ENCODE results near the gene EFNB2. TPM values are rescaled to one million over a fixed set of nuclear protein-coding genes. Genes with fewer than 3 reads are reported as not detected.

EFNB2 gene
- total and polyA plus RNA-seq, 7 donors = 7.2 to 36.1 (median 12.9) TPM

- Histone ChIP-seq H3K27me3 (no peaks in the 10 kb centered on the region), H3K4me1 (peaks cover 0 to 63% (median 38%) of the 10 kb centered on the region in 4 donors), H3K36me3 (no peaks in the 10 kb centered on the region), H3K27ac (peak overlapping the region in 2 of 4 donors; percentile 53 to 54), H3K9me3 (no peaks in the 10 kb centered on the region), H3K4me3 (no peak overlapping the region)
- TF ChIP-seq POLR2AphosphoS5 (IDR thresholded peaks at IDR 0.05) (no peak), POLR2A (IDR thresholded peaks at IDR 0.05) (no peak), EP300 (IDR thresholded peaks at IDR 0.05) (no peak)
- TF ChIP-seq, protein P1, sequence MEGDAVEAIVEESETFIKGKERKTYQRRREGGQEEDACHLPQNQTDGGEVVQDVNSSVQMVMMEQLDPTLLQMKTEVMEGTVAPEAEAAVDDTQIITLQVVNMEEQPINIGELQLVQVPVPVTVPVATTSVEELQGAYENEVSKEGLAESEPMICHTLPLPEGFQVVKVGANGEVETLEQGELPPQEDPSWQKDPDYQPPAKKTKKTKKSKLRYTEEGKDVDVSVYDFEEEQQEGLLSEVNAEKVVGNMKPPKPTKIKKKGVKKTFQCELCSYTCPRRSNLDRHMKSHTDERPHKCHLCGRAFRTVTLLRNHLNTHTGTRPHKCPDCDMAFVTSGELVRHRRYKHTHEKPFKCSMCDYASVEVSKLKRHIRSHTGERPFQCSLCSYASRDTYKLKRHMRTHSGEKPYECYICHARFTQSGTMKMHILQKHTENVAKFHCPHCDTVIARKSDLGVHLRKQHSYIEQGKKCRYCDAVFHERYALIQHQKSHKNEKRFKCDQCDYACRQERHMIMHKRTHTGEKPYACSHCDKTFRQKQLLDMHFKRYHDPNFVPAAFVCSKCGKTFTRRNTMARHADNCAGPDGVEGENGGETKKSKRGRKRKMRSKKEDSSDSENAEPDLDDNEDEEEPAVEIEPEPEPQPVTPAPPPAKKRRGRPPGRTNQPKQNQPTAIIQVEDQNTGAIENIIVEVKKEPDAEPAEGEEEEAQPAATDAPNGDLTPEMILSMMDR (IDR thresholded peaks at IDR 0.05) = no peak
- no peak for DNase-seq
- WGBS, 2 donors = 88 to 96% methylated on average over 15 of the region's 15 CpGs
- intact Hi-C loops (cut with DNase I) = no loop called here
Observed at GRCh38 chr13:106514928-106515634, 20.4 kb downstream of the EFNB2 start.

DNA sequence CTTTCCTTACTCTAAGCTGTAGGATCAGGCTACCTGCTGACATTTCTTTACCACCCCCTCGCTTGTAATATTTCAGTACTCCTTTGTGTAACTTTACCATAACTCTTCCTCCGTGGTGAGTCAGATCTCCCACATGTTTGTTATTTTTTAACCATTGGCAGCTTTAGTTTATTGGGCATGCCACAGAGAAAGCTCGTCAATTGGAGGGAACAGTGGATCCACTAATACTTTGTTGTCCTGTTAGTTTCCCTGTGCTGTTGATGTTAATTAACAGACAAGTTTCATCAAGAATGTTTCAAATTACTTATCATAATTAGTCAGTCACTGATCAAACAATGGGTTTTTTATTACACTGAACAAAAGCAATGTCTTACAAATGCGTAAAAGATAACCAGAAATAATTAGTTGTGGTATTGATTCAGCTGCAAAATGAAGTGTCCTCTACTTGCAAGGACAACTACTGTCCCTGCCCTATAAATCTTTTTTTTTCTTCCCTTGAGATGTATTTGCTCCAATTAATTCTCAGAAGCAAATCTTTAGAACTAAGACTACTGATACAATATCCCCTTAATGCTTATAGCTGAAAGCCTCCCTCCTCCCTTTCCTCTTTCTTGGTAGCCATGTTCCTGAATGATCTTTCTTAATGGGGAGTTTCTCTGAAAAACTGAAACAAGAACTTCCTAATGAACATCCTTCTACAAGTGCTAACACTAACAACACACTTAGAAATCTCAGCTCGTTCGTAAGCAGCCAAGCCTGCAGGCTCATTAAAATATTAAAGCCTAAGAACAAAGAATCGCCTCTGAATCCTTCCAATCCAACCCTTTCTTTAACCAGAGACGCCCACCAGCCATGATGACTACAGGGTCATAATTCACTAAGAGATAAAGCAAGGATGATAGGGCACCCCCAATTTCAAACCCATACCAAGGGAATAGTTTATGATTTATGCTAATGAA, 22.2 kb downstream of the EFNB2 start:
- TF ChIP-seq, protein P1 (IDR thresholded peaks at IDR 0.05) = no peak
- no peak for TF ChIP-seq POLR2AphosphoS5 (IDR thresholded peaks at IDR 0.05)
- no peak for TF ChIP-seq POLR2A (IDR thresholded peaks at IDR 0.05)
- no peak for TF ChIP-seq EP300 (IDR thresholded peaks at IDR 0.05)
- intact Hi-C loops (cut with DNase I) = no loop called here
- H3K27me3 ChIP-seq = no peaks in the 10 kb centered on the region
- H3K27ac ChIP-seq = peak overlapping the region in 3 of 4 donors; percentile 42 to 54 (median 53)
- H3K9me3 ChIP-seq = no peaks in the 10 kb centered on the region
- H3K4me1 ChIP-seq = peaks cover 0 to 56% (median 35%) of the 10 kb centered on the region in 4 donors
- DNase-seq = no peak
- no peaks in the 10 kb centered on the region for H3K36me3 ChIP-seq
- WGBS, 2 donors = 64 to 76% methylated on average over 8 of the region's 8 CpGs
- no peak overlapping the region for H3K4me3 ChIP-seq

DNA sequence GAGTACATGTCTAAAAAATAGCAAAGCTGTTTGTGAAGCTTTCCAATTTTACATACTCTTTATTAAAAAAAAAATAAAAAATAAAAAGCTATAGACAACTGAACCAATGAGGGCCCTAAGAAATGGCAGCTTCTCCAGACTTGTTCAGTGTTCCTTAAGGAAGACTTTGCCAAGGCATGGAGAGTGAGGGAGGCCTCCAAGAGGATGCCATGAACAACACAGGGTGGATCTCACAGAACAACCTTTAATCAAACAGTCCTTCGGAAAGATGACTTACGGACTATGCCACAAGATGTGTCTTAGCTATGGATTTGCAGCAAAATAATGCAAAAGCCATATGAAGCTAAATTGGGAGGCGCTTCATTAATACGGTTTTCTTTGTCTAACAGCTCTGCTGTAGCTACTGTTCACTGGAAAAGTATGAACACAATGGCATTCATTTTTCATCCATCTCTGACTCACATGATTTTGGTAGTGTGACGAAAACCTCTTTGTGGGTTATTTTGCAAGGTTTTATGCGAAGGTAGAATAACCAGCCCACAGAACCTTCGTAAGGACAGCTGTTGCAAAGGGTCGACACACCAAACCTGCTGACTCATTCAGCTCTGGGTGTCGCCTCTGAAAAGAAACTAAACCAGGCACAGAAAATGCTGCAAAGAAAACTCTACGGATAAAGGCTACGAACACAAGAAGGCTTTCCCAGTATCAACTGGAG, 27.7 kb downstream of the EFNB2 start:
- TF ChIP-seq, protein P1 (IDR thresholded peaks at IDR 0.05) = no peak
- TF ChIP-seq POLR2A (IDR thresholded peaks at IDR 0.05) (no peak), POLR2AphosphoS5 (IDR thresholded peaks at IDR 0.05) (peak in 2 of 4 donors; percentile 7 to 25)
- H3K36me3 ChIP-seq = no peaks in the 10 kb centered on the region
- H3K27me3 ChIP-seq = no peaks in the 10 kb centered on the region
- intact Hi-C loops (cut with DNase I) = no loop called here
- 64 to 85% methylated on average over 11 of the region's 11 CpGs for WGBS, 2 donors
- peak overlapping the region in 1 of 4 donors; percentile 28 for H3K4me3 ChIP-seq
- no peak for DNase-seq
- no peaks in the 10 kb centered on the region for H3K9me3 ChIP-seq
- peaks cover 0 to 55% (median 9%) of the 10 kb centered on the region in 4 donors for H3K4me1 ChIP-seq
- peak overlapping the region; percentile 47 to 65 (median 56) for H3K27ac ChIP-seq

- intact Hi-C loops (cut with DNase I) = no loop called here
- H3K27me3 ChIP-seq = no peaks in the 10 kb centered on the region
- no peak overlapping the region for H3K4me3 ChIP-seq
- H3K9me3 ChIP-seq = no peaks in the 10 kb centered on the region
- peak overlapping the region in 1 of 4 donors; percentile 60 for H3K27ac ChIP-seq
- no peak for DNase-seq
- H3K4me1 ChIP-seq = peaks cover 0 to 52% (median 9%) of the 10 kb centered on the region in 4 donors
- H3K36me3 ChIP-seq = no peaks in the 10 kb centered on the region
- TF ChIP-seq, protein P1 (IDR thresholded peaks at IDR 0.05) = no peak
- TF ChIP-seq POLR2A (IDR thresholded peaks at IDR 0.05) (no peak), POLR2AphosphoS5 (IDR thresholded peaks at IDR 0.05) (no peak), EP300 (IDR thresholded peaks at IDR 0.05) (no peak)
- WGBS, 2 donors = 70 to 81% methylated on average over 2 of the region's 2 CpGs
Observed at GRCh38 chr13:106506286-106506685, 29.2 kb downstream of the EFNB2 start.

Measured in sigmoid colon (tissue), 7 donors.